OCI-LY3 (cell line): ENCODE data around the gene NCLN.

ENCODE experiments used
- CTCF ChIP-seq: fragments of 200-600, 300-600 bp; sonication (generic); IDR thresholded peaks from 2 replicates; pipeline ENCODE4 v1.5.1; 2014; ENCODE audit warnings: antibody characterized with exemption, low read length, low read depth
- EZH2phosphoT487 ChIP-seq: fragments of 200-600 bp; shearing (Covaris generic); IDR thresholded peaks from 2 replicates; pipeline ENCODE4 v1.6.1; 2018; ENCODE audit warnings: antibody characterized with exemption, mixed run types, low read depth

GRCh38 chr19:3183721-3184641, 1.7 kb upstream of the NCLN start:
- TF ChIP-seq CTCF, result no peak
- no peak for TF ChIP-seq EZH2phosphoT487
